ENCODE measurements around the gene CEP164. TPM values are rescaled to one million over a fixed set of nuclear protein-coding genes. Genes with fewer than 3 reads are reported as not detected.
A peak's percentile ranks its signal among the peaks of the same experiment; 100 is the strongest.

CEP164 gene
- total and polyA plus RNA-seq, 2 of the 4 experiments (the other 2 are of a cell fraction), result 23.3 to 26.9 TPM

DNA sequence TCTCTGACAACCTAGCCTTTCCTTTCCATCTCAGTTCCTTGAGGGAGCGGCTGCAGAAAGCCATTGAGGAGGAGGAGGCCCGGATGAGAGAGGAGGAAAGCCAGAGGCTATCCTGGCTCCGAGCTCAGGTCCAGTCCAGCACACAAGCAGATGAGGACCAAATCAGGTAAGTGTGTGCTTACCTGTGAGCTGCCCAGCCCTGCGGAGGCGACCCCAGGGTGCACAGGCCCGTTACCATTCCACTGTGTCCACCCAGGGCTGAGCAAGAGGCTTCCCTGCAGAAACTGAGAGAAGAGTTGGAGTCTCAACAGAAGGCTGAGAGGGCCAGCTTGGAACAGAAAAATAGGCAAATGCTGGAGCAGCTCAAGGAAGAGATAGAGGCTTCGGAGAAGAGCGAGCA is 63.1 kb downstream of the CEP164 start:
- H2BK5ac ChIP-seq (ENCODE audit: low read depth, low read length, poor library complexity, severe bottlenecking), result no peak overlapping the region
- no peak overlapping the region for H3K23ac ChIP-seq (ENCODE audit: low read depth, low read length)

More for the DNA sequence above, 63.1 kb downstream of the CEP164 start:
- Histone ChIP-seq H3K27ac (ENCODE audit: insufficient read depth, low read length) (no peak overlapping the region), H3K79me1 (ENCODE audit: low read depth in 1 of 2, low read length in 2 of 2) (peaks cover 0 to 4% of the 10 kb centered on the region in 2 experiments; a peak in 1 of 4 replicates), H3K9ac (ENCODE audit: low read depth, low read length) (no peak overlapping the region), H3K18ac (ENCODE audit: low read depth, low read length) (no peak overlapping the region), H3K27me3 (ENCODE audit: control insufficient read depth, insufficient read depth, low read length) (no peaks in the 10 kb centered on the region), H2BK120ac (ENCODE audit: low read depth, low read length) (no peak overlapping the region), H2BK15ac (ENCODE audit: low read depth, low read length) (no peak overlapping the region), H4K5ac (ENCODE audit: low read depth, low read length) (no peak overlapping the region), H3K4ac (ENCODE audit: low read depth, low read length) (no peak overlapping the region), H3K4me2 (ENCODE audit: low read depth, low read length) (no peak overlapping the region), H2BK20ac (ENCODE audit: low read depth, low read length) (no peak overlapping the region), H3K36me3 (ENCODE audit: control insufficient read depth, insufficient read depth, low read length) (peaks cover 62% of the 10 kb centered on the region), H3K56ac (ENCODE audit: extremely low read depth, insufficient read depth, low read length) (no peak overlapping the region), H4K20me1 (ENCODE audit: insufficient read depth, low read length) (no peaks in the 10 kb centered on the region; the same call in 1 of the 2 replicates), H2AFZ (replicated peaks; ENCODE audit: low read length, poor library complexity) (no peak overlapping the region), H3K14ac (replicated peaks; ENCODE audit: low read depth, low read length) (no peak overlapping the region), H4K91ac (ENCODE audit: insufficient read depth, low read depth, low read length) (no peak overlapping the region), H4K8ac (ENCODE audit: low read depth in 2 of 2, low read length in 2 of 2) (no peak overlapping the region), H2AK5ac (ENCODE audit: low read depth, low read length) (no peak overlapping the region), H3K9me1 (ENCODE audit: insufficient read depth, low read length) (peaks cover 7% of the 10 kb centered on the region), H3K9me3 (ENCODE audit: control insufficient read depth, insufficient read depth, low read length) (no peaks in the 10 kb centered on the region), H3K4me3 (ENCODE audit: insufficient read depth, low read depth, low read length) (no peak overlapping the region), H3K4me1 (ENCODE audit: control insufficient read depth, insufficient read depth, low read length) (peaks cover 7% of the 10 kb centered on the region), H2AK9ac (replicated peaks; ENCODE audit: low read depth, low read length, poor library complexity) (peak overlapping the region; percentile 13)
- 94% methylated on average over 6 of the region's 8 CpGs; no CpG with 5 or more reads in 1 of the 2 experiments for WGBS, 2 experiments (ENCODE audit: extremely low coverage in 2 of 2, insufficient read length in 1 of 2)
- ChIA-PET POLR2A (ENCODE audit: unreplicated experiment) (no interaction called here), CTCF (no interaction called here)
- dilution Hi-C loops (cut with HindIII; ENCODE audit: low sequenced_read_pairs, unreplicated experiment), result no loop called here
- intact Hi-C loops (cut with micrococcal nuclease), result no loop called here
- DNase-seq (no peak), ATAC-seq (ENCODE audit: low read depth) (no peak)
- TF ChIP-seq MAFK (IDR thresholded peaks at IDR 0.05; ENCODE audit: low read depth, low read length) (no peak), POLR2A (IDR thresholded peaks at IDR 0.05; ENCODE audit: low read depth, low read length) (no peak), SMC3 (IDR thresholded peaks at IDR 0.05; ENCODE audit: low read depth, low read length) (no peak), FOS (IDR thresholded peaks at IDR 0.05; ENCODE audit: low read depth, low read length) (no peak), CEBPB (IDR thresholded peaks at IDR 0.05; ENCODE audit: low read depth, low read length) (no peak), CHD1 (IDR thresholded peaks at IDR 0.05; ENCODE audit: low read depth, low read length) (no peak), RCOR1 (IDR thresholded peaks at IDR 0.05; ENCODE audit: insufficient replicate concordance, low read length) (no peak), BHLHE40 (IDR thresholded peaks at IDR 0.05; ENCODE audit: low read depth, low read length) (no peak), MAZ (IDR thresholded peaks at IDR 0.05; ENCODE audit: borderline replicate concordance, low read depth, low read length) (no peak), NFE2L2 (IDR thresholded peaks at IDR 0.05; ENCODE audit: low read depth, low read length) (no peak), RAD21 (IDR thresholded peaks at IDR 0.05; ENCODE audit: low read length) (no peak), MXI1 (IDR thresholded peaks at IDR 0.05; ENCODE audit: borderline replicate concordance, low read depth, low read length) (no peak), RFX5 (IDR thresholded peaks at IDR 0.05; ENCODE audit: low read depth, low read length) (no peak)
- TF ChIP-seq, protein P1, sequence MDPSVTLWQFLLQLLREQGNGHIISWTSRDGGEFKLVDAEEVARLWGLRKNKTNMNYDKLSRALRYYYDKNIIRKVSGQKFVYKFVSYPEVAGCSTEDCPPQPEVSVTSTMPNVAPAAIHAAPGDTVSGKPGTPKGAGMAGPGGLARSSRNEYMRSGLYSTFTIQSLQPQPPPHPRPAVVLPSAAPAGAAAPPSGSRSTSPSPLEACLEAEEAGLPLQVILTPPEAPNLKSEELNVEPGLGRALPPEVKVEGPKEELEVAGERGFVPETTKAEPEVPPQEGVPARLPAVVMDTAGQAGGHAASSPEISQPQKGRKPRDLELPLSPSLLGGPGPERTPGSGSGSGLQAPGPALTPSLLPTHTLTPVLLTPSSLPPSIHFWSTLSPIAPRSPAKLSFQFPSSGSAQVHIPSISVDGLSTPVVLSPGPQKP (IDR thresholded peaks at IDR 0.05; ENCODE audit: borderline replicate concordance, low read depth, low read length), result no peak
- TF ChIP-seq, protein P2, sequence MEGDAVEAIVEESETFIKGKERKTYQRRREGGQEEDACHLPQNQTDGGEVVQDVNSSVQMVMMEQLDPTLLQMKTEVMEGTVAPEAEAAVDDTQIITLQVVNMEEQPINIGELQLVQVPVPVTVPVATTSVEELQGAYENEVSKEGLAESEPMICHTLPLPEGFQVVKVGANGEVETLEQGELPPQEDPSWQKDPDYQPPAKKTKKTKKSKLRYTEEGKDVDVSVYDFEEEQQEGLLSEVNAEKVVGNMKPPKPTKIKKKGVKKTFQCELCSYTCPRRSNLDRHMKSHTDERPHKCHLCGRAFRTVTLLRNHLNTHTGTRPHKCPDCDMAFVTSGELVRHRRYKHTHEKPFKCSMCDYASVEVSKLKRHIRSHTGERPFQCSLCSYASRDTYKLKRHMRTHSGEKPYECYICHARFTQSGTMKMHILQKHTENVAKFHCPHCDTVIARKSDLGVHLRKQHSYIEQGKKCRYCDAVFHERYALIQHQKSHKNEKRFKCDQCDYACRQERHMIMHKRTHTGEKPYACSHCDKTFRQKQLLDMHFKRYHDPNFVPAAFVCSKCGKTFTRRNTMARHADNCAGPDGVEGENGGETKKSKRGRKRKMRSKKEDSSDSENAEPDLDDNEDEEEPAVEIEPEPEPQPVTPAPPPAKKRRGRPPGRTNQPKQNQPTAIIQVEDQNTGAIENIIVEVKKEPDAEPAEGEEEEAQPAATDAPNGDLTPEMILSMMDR (conservative IDR thresholded peaks at IDR 0.05; ENCODE audit: low read depth, low read length), result no peak
- TF ChIP-seq, protein P3, sequence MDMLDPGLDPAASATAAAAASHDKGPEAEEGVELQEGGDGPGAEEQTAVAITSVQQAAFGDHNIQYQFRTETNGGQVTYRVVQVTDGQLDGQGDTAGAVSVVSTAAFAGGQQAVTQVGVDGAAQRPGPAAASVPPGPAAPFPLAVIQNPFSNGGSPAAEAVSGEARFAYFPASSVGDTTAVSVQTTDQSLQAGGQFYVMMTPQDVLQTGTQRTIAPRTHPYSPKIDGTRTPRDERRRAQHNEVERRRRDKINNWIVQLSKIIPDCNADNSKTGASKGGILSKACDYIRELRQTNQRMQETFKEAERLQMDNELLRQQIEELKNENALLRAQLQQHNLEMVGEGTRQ (IDR thresholded peaks at IDR 0.05; ENCODE audit: low read depth, low read length), result no peak
- no TSS peak for BruUV-seq (replicated peaks)
- in situ Hi-C loops (cut with MboI; ENCODE audit: low sequenced_read_pairs), result no loop called here

Data from IMR-90 (cell line).